ENCODE measurements around the gene KRTAP19-6.
"Not testable (repeated sequence)": the region's sequence is repeated elsewhere in the genome, so short reads cannot be mapped to it uniquely, and the experiment has no call there.

KRTAP19-6 gene, protein sequence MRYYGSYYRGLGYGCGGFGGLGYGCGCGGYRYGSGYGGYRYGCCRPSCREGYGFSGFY

DNA sequence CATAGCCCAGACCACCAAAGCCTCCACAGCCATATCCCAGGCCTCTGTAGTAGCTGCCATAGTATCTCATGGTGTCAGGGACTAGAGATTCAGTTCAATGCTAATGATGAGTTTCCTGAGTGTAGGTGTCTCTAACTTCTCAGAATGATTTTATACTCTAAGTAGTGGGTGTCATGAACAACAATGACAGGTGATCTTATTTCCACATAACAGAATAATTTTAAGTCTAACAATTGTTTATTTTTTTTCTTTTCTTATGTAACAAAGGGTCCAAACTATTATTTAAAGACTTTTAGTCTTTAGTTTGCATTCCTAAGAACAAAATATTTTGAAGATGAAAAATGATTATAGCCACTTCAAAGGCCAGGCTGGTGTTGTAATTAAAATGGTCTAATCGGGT, at the start of gene KRTAP19-6:
Gene KRTAP19-6, minus strand, starts transcription at position 101 of the 400 bp plus-strand sequence. Its CDS starts 31 bp downstream, at position 70.
- no peak for DNase-seq

DNA sequence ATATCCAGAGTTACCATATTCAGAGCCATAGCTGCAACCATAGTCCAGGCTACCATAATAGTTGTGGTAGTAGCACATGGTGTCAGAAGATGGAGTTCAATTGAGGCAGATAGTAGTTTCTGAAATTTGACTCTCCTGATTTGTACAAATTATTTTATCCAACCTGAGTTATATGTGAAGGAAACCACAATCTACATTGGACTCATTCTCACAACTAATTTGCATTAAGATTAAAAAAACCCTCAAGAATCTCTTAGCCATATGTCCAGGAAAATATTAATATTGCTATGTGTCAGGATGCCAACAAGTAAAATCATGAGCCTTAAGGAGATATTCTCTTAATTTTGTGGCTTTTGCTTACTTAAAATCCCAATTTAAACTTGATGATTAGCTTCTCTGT, 48.6 kb upstream of the KRTAP19-6 start, which contains the start of gene KRTAP22-2:
Gene KRTAP22-2, minus strand, starts transcription at position 101 of the 400 bp plus-strand sequence.
- no peak for DNase-seq

DNA sequence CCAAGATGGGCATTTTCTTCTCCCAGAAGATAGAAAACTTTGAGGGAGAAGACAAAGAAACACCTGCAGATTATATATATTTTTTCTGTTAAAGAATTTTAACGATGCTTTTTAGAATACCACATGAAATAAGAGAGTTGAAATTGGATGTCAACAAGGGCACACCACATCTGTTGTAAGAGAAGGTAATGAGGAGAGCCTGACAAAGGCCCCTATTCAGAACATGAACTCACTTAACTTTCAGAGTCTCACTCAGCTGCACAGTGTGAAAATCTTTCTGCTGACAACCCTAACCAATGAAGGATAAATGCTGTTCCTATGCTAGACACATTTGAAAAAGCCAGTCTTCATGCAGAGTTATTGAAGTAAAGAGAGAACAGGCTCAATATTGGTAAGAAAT, 41.2 kb upstream of the KRTAP19-6 start:
- no peak for DNase-seq

DNA sequence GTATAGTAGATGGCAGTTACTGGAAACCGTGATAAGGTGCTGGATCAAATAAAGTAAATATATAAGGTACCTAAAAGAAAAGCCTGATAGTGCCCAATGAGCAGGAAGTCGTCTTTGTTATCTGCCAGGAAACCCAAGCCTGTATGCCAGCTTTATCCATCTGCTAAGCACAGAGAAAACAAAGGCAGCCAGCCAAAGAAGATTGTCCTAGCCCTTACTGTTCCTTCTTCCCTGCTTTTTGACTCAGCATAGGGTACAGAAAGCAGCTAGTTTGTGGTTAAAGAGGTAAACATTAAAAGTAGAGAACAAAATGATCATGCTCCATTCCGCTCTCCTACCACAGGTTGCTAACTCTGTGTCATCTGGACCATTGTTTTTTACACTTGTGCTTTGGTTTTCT, 38.5 kb upstream of the KRTAP19-6 start:
- DNase-seq = no peak

DNA sequence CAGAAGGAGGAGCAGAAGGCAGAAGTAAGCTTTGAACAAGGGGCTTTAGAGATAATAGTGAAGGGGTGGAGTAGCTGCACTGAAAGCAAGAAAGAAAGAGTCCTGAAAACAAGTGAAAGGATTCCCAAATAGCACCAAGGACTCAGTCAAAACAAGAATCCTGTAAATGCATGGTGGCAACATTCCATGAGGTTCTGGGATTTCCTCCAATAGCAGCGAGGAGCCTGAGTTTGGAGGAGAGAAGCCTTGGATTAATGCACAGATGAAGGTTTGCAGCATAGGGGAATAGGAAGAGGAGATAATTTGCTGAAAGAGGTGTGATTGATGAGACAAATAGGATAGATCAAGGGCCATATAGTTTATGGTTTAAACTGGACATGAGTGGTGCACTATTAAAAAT, 37.7 kb upstream of the KRTAP19-6 start:
- DNase-seq = no peak

DNA sequence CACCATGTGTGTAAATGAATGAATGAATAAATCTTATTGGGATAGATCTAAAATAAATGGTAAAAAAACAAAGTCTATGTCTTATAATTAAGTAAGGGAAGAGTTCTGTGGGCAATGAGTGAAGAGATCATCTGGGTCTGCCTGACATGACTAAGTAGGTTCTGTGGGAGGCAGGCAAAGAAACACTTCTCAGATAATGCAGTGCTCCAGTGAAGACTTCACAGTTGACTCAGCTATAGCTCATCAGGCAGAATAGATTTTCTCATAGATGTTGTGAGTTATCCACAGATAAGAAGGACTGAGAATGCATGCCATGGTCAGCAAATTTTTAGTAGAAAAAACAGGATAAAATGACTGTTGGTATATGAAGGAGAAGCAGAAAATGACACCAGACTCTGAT, 36.1 kb upstream of the KRTAP19-6 start:
- DNase-seq = no peak

DNA sequence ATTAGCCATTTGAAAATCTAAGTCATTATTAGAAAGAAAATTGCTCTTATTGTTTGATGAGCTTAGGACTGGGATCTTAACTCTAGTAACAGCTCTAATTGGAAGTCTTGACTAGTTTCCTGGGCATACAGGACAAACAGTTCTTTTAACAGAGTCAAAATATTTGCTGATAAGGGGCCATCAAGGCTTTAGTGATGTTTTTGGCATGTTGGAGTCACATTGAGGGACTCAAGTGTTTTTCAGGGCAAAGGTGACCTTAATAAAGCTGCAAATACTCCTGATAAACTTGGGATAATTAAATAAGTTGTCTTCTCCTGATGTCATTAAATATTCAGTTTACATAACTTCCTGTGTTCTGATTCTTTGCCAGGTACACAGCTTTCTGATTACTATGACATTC, 26.0 kb upstream of the KRTAP19-6 start:
- no peak for DNase-seq

DNA sequence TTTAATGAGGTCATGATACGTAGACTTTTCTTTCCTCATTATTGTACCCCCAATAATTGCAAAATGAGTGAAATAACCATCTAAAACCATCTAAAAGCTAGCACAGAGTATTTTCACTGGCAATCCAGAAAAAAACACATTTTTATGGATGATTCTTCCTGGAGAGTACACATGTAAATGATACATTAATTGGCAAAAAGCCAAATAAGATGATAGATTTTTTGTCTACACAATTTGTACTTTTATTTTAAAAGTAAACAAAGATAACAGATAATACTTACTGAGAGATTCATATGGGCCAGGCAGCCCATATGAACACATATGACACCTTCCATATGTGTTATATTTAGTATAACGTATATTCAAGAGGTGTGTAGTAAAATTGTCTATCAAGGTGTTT, 22.0 kb upstream of the KRTAP19-6 start:
- no peak for DNase-seq

DNA sequence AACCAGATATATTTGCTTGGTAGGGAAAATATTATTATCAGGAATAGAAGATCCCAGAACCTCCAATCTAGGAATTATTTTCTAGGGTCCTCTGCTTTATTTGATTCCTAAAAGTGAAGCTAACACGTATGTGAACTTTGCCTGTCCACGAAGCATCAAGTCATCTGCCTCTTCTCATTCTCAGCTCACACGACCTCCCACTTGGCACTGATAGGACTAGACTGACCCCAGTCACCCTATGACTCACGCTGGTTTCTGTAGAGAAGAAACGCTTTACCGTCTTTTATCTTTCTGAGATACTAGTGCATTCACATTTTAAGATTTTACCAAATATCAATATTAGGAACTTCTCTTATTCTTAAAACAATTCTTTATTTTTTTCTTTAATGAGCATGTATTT, 21.4 kb upstream of the KRTAP19-6 start:
- no peak for DNase-seq

DNA sequence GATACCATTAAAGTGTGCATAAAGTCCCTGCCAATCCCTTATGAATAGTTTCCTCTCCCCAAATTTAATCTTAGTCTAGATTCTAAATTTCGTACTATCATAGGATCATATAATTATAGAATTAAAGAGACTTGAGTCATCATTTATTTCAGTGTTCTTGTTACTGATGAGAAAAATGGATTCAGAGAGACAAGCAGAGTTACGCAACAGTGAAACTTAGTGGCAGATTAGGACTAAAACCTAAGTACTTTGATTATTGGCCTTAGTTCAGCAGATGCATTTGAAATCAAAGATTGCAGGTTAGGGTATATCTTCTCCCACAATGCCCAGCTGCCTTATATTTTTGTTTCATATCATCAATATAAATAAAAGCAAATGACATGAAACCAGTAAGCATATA, 20.3 kb upstream of the KRTAP19-6 start:
- no peak for DNase-seq

DNA sequence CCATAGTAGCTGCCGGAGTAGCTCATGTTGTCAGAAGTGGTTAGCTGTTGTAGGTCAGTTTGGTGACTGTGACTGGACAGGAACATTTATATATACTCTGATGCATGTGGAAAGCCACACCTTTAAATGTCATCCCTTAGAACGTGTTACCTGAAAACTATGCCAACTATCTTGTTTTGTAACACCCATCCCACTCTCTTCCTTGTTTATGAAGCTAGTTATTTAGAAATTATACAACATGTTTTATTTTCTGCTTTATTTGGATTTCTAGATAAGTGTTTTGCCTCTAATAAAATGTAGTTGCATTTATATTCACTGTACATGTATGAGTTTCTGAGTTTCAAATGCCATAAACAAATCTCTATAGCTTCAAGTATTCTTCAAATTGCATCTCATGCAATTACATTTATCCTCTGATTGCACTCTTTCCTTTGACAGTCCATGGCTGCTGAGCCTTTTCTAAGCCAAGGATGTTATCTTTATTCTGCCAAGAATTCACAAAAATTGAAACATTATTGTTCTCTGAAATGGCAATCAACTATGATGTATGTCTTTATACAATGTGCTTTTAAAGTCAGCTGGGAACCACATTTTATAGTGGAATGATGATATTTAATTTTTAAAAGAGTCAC, 19.7 kb upstream of the KRTAP19-6 start, which contains the start of gene KRTAP19-7:
Gene KRTAP19-7, minus strand, starts transcription at position 51 of the 632 bp plus-strand sequence. Its CDS starts 25 bp downstream, at position 26.
- DNase-seq = no peak

DNA sequence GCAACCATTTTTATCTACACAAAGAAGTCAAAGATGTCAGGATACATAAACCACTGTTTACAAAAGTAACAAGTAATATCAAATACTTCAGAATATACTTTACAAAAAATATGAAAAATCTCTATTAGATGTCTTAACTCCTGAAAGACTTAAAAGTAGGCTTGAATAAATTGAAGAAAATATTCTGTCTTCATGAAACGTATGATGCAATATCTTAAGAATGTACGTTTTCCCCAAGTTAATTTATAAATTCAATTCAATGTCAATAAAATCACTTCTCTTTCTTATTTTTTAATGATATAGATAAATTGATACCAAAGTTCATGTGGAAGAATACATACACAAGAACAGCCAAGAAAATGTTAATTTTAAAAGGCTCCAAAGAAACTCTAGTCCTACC, 13.4 kb upstream of the KRTAP19-6 start:
- no peak for DNase-seq

DNA sequence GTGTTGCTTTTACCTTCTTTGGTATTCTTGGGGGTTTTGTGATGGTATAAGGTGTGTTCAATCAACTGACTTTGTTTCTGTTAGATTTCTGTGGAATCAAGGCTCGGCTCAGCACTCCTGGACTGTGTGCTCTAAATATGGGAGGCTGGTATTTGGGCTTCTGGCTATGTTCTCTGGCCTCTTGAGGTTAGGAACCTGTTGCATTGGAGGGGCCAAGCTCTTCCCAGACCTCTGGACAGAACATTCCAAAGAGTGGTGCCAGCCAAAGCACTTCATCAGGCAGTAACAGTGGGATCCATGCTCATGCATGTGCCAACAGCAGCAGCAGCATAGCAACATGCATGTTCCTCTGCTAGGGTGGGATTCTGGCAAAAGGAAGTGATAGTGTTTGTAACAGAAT, 11.1 kb upstream of the KRTAP19-6 start:
- DNase-seq = no peak

DNA sequence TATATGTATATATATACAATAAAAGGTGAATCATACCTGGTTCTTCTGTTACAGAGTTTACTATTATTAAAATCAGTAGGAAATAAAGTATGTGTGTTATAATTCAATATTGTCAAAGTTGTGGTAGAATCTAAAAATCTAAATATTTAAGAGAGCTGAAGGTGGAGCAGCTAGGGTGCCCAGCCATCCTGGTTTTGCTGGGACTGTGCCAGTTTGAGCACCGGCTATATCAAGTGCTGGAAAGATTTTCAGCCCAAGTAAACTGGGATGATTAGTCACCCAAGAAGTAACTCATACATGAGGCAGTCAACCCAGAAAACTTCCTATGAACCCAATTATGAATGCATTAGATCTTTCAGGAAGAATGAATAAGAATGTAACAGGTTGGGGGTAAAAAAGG, 22.8 kb downstream of the KRTAP19-6 start:
- DNase-seq = no peak

DNA sequence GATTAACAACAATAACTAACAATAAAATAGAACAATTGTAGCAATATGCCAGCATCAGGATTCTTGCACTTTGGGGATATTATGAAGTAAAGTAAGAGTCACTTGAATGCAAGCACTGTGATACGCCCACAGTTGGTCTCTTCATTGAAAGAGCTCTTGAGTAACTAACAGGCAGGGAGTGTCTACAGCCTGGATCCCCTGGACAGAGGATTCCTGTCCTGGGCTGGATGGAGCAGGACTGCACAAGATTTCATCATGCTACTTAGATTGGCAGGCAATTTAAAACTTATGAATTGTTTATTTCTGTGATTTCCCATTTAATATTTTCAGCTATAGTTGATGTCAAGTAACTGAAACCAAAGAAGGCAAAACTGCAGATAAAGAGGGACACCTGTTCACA, 26.0 kb downstream of the KRTAP19-6 start:
- DNase-seq = no peak

DNA sequence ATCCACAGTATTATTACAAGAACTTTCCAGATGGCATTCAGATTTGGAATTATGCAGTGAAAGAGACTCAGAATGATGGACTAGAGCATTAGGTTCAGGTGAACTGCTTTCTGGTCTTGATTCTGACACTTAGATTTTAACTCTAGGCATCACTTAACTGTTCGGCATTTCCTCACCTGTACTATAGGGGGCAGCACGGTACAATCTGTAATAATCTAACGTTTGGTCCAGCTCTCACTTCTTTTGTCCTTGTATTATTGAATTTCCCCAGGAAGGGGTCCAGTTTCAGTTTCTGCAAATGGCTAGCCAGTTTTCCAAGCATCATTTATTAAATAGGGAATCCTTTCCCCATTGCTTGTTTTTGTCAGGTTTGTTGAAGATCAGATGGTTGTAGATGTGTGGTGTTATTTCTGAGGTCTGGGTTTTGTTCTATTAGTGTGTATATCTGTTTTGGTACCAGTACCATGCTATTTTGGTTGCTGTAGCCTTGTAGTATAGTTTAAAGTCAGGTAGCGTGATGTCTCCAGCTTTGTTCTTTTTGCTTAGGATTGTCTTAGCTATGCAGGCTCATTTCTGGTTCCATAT, 36.0 kb downstream of the KRTAP19-6 start:
- not testable (repeated sequence) for DNase-seq

DNA sequence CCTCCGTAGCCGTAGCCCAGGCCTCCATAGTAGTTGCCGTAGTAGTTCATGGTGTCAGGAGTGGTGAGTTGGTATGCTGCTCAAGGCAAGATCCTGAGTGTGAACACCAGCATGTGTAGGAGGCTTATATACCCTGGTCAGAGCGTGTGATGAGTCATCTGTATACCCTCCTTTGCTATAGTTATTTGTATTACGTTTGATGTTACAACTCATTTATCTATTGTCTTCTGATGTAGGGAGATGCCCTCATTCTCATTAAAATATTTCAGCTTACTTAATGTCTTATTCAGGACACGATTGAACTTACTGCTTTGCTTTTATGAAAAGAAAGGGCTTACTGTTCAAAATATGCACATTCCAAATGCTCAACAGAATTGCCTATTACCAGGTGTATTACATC, 39.6 kb downstream of the KRTAP19-6 start, which contains the start of gene KRTAP19-5:
Gene KRTAP19-5, minus strand, starts transcription at position 101 of the 400 bp plus-strand sequence. Its CDS starts 51 bp downstream, at position 50.
- DNase-seq = no peak

DNA sequence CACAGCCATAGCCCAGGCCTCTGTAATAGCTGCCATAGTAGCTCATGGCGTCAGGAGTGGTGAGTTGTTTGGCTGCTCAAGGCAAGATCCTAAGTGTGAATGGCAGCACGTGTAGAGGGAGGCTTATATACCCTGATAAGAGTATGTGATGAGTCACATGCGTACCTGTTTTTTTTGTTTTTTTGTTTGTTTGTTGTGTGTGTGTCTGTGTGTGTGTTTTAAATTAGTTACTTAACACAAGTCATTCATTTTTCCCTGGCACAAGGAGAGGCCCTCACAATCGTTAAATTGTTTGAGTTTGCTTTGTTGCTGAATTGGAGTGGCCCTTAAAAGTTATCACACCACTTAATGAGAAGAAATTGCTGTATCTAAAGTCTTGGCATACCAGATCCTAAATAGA, 44.6 kb downstream of the KRTAP19-6 start, which contains the start of gene KRTAP19-4:
Gene KRTAP19-4, minus strand, starts transcription at position 101 of the 400 bp plus-strand sequence. Its CDS starts 55 bp downstream, at position 46.
- no peak for DNase-seq

DNA sequence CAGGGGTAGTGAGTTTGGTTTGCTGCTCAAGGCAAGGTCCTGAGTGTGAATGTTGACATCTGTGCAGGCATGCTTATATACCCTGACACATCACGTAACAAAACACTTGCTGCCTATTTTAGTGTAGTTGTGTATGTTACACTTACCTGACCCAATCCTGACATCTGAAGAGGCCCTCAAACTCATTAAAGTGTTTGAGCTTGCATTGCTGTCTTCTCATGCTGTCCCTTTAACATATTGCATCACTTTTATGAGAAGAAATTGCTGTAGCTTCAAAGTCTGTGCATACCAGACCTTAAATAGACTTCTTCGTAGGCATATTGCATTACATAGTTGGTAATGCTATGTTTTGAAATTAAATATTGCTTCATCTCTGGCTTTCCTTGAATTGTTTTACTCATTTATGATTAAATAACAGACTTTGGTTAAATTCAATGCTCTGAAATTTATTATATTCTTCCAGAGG, 49.7 kb downstream of the KRTAP19-6 start, which contains the start of gene KRTAP19-3:
Gene KRTAP19-3, minus strand, starts transcription at position 51 of the 466 bp plus-strand sequence. CDS start 56 bp downstream, outside the sequence.
- no peak for DNase-seq
